ENCODE measurements around the gene DCD.
A peak's percentile ranks its signal among the peaks of the same experiment; 100 is the strongest.

DCD gene

DNA sequence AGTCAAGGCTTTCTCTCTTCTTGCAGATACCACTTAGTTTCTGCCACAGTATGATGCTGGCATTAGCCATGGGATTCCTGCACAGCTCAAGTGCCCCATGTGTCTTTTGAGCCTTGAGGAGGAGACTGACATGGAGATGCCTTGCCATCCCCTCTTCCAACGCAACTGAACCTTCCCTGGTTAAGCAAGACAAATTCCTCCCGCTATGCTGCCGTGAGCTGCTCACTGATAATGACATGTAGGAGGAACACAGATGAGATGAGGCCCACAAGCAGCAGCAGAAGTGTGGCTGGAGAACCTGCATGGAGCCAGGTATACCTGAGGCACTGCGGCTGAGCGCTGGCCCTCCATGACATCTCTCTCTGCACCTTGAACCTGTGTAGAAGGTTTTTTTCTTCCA is 44.3 kb downstream of the DCD start:
- Histone ChIP-seq H3K27ac (ENCODE audit: low read length) (no peak overlapping the region), H3K9ac (ENCODE audit: low read depth, low read length) (no peak overlapping the region), H3K36me3 (ENCODE audit: insufficient read depth, low read length) (no peaks in the 10 kb centered on the region), H3K4me1 (ENCODE audit: insufficient read depth, low read length) (no peaks in the 10 kb centered on the region), H3K79me2 (ENCODE audit: insufficient read depth, low read length) (no peaks in the 10 kb centered on the region), H3K27me3 (ENCODE audit: insufficient read depth, low read length, poor library complexity) (peaks cover 4% of the 10 kb centered on the region), H3K4me3 (ENCODE audit: low read depth in 1 of 2, low read length in 2 of 2) (no peak overlapping the region), H3K4me2 (ENCODE audit: insufficient read depth, low read length) (no peak overlapping the region), H2AFZ (ENCODE audit: low read depth, low read length) (no peak overlapping the region), H4K20me1 (ENCODE audit: insufficient read depth, low read length) (no peaks in the 10 kb centered on the region), H3K9me3 (ENCODE audit: insufficient read depth, low read length, severe bottlenecking) (no peaks in the 10 kb centered on the region)
- DNase-seq: no peak
- ATAC-seq (ENCODE audit: insufficient read depth, low read depth): no peak
- TF ChIP-seq, protein P1, sequence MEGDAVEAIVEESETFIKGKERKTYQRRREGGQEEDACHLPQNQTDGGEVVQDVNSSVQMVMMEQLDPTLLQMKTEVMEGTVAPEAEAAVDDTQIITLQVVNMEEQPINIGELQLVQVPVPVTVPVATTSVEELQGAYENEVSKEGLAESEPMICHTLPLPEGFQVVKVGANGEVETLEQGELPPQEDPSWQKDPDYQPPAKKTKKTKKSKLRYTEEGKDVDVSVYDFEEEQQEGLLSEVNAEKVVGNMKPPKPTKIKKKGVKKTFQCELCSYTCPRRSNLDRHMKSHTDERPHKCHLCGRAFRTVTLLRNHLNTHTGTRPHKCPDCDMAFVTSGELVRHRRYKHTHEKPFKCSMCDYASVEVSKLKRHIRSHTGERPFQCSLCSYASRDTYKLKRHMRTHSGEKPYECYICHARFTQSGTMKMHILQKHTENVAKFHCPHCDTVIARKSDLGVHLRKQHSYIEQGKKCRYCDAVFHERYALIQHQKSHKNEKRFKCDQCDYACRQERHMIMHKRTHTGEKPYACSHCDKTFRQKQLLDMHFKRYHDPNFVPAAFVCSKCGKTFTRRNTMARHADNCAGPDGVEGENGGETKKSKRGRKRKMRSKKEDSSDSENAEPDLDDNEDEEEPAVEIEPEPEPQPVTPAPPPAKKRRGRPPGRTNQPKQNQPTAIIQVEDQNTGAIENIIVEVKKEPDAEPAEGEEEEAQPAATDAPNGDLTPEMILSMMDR (IDR thresholded peaks at IDR 0.05; ENCODE audit: borderline replicate concordance, extremely low read depth, low read length, poor library complexity, severe bottlenecking): no peak
- no peak for TF ChIP-seq EZH2 (IDR thresholded peaks at IDR 0.05; ENCODE audit: borderline replicate concordance, low read depth, low read length, severe bottlenecking)

DNA sequence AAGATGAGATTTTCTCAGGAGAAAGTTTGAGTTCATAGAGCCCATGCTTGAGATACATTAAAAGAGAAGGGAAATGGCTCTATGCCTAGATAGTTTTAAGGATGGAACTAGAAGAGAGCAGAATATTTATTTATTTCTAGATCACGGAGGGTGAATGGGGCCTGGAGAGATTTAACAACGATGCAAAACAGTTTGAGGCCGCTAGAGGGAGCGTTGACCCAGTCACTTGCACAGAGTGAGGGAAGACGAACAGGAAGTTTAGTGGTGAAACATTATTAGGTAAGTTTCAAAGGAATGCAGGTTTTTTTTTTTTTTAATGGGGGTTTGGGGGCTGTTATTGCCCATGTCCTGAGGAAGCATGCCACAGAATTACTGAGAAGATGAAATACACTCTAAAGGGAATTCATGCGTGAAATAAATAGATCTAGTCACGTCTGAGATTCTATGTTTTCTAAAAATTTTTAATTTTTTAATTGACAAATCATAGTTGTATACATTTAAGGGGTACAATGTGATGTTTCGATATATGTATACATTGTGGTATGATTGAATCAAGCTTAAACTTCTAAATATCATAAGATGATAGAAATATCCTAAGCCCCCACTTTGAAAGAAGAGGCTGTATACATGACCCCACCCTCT is 44.9 kb downstream of the DCD start:
- no peaks in the 10 kb centered on the region for H3K27me3 ChIP-seq (ENCODE audit: insufficient read depth, low read length, poor library complexity)
- no peak overlapping the region for H3K9ac ChIP-seq (ENCODE audit: low read depth, low read length)
- H3K9me3 ChIP-seq (ENCODE audit: insufficient read depth, low read length, severe bottlenecking): no peaks in the 10 kb centered on the region
- no peak overlapping the region for H2AFZ ChIP-seq (ENCODE audit: low read depth, low read length)
- H3K79me2 ChIP-seq (ENCODE audit: insufficient read depth, low read length): no peaks in the 10 kb centered on the region
- no peak overlapping the region for H3K27ac ChIP-seq (ENCODE audit: low read length)
- no peaks in the 10 kb centered on the region for H3K4me1 ChIP-seq (ENCODE audit: insufficient read depth, low read length)
- peak; percentile 99 for ATAC-seq (ENCODE audit: insufficient read depth, low read depth)
- no peak for TF ChIP-seq EZH2 (IDR thresholded peaks at IDR 0.05; ENCODE audit: borderline replicate concordance, low read depth, low read length, severe bottlenecking)
- TF ChIP-seq, protein P1 (IDR thresholded peaks at IDR 0.05; ENCODE audit: borderline replicate concordance, extremely low read depth, low read length, poor library complexity, severe bottlenecking): peak; percentile 92
- DNase-seq: peak; percentile 79
- no peaks in the 10 kb centered on the region for H4K20me1 ChIP-seq (ENCODE audit: insufficient read depth, low read length)
- no peaks in the 10 kb centered on the region for H3K36me3 ChIP-seq (ENCODE audit: insufficient read depth, low read length)
- H3K4me2 ChIP-seq (ENCODE audit: insufficient read depth, low read length): no peak overlapping the region
- H3K4me3 ChIP-seq (ENCODE audit: low read depth in 1 of 2, low read length in 2 of 2): no peak overlapping the region

DNA sequence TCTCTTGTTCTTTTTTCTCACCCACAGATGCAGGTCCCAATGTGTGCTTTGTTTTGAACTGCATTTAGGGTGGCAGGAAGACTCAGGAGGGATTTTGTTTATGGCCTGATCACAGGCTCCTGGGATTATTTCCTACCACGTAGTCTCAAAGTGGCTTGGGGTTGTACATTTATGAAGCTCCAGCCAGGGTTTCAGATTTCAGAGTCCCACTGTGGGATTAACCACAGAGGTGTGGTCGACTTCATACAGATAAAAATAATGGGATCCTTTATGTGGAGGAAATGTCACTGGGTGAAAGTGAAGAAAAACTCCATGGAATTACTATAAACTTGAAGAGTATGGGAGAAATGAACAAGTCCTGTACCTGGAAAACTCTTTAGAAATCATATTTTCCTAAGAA is 45.5 kb downstream of the DCD start:
- Histone ChIP-seq H3K27ac (ENCODE audit: low read length) (no peak overlapping the region), H3K4me3 (ENCODE audit: low read depth in 1 of 2, low read length in 2 of 2) (no peak overlapping the region), H3K27me3 (ENCODE audit: insufficient read depth, low read length, poor library complexity) (no peaks in the 10 kb centered on the region), H3K9ac (ENCODE audit: low read depth, low read length) (no peak overlapping the region), H3K4me1 (ENCODE audit: insufficient read depth, low read length) (no peaks in the 10 kb centered on the region), H3K36me3 (ENCODE audit: insufficient read depth, low read length) (no peaks in the 10 kb centered on the region), H3K9me3 (ENCODE audit: insufficient read depth, low read length, severe bottlenecking) (no peaks in the 10 kb centered on the region), H4K20me1 (ENCODE audit: insufficient read depth, low read length) (no peaks in the 10 kb centered on the region), H3K4me2 (ENCODE audit: insufficient read depth, low read length) (no peak overlapping the region), H3K79me2 (ENCODE audit: insufficient read depth, low read length) (no peaks in the 10 kb centered on the region), H2AFZ (ENCODE audit: low read depth, low read length) (no peak overlapping the region)
- DNase-seq (no peak), ATAC-seq (ENCODE audit: insufficient read depth, low read depth) (no peak)
- TF ChIP-seq, protein P1 (IDR thresholded peaks at IDR 0.05; ENCODE audit: borderline replicate concordance, extremely low read depth, low read length, poor library complexity, severe bottlenecking): no peak
- no peak for TF ChIP-seq EZH2 (IDR thresholded peaks at IDR 0.05; ENCODE audit: borderline replicate concordance, low read depth, low read length, severe bottlenecking)
